Keratinocyte (primary cell): ENCODE data around the gene KIF26A. TPM values are rescaled to one million over a fixed set of nuclear protein-coding genes. Genes with fewer than 3 reads are reported as not detected.

Experiments
- DNase-seq: peaks from one replicate; pipeline ENCODE4 v3.0.0-alpha.2; 2011; ENCODE audit warnings: low read depth, missing footprints, low spot score
- FAIRE-seq: peaks from 2 replicates; lab custom pipeline; 2011; peaks lifted over from hg19 to GRCh38; lab: Jason Lieb, UNC
- H2AFZ ChIP-seq: 2 replicates; pipeline ENCODE4 v1.6.0; 2012; ENCODE audit warnings: low read length, control low read depth, inconsistent platforms; ENCODE audit not compliant: control insufficient read depth
- H3K27ac ChIP-seq: 2 replicates; pipeline ENCODE4 v1.5.1; 2011; ENCODE audit warnings: low read length; ENCODE audit not compliant: control insufficient read depth, insufficient read depth
- H3K27me3 ChIP-seq: 3 replicates; pipeline ENCODE4 v1.6.0; 2011; ENCODE audit warnings: low read length; ENCODE audit not compliant: control insufficient read depth, insufficient read depth; ENCODE audit errors: extremely low read depth
- H3K36me3 ChIP-seq, 2 experiments: 2 replicates in 1 of 2; 3 replicates in 1 of 2; pipeline ENCODE4 v1.5.1; 2011; ENCODE audit warnings: low read length in 2 of 2, mild to moderate bottlenecking in 1 of 2; ENCODE audit not compliant: control insufficient read depth in 2 of 2, insufficient read depth in 2 of 2; ENCODE audit errors: extremely low read depth in 1 of 2
- H3K4me1 ChIP-seq: 3 replicates; pipeline ENCODE4 v1.5.1; 2011; ENCODE audit warnings: low read length; ENCODE audit not compliant: control insufficient read depth, insufficient read depth; ENCODE audit errors: extremely low read depth
- H3K4me2 ChIP-seq: 3 replicates; pipeline ENCODE4 v1.6.0; 2011; ENCODE audit warnings: low read depth, low read length; ENCODE audit not compliant: control insufficient read depth, insufficient read depth; ENCODE audit errors: extremely low read depth
- H3K4me3 ChIP-seq, 3 experiments: fragments of 200-600 bp in 1 of 3; sonication (generic) in 1 of 3; 2 replicates in 2 of 3; 3 replicates in 1 of 3; pipeline ENCODE4 v1.5.1; 2011 to 2016; ENCODE audit warnings: low read length in 3 of 3, mild to moderate bottlenecking in 3 of 3, control low read depth in 2 of 3, inconsistent platforms in 1 of 3, low read depth in 1 of 3, mixed read lengths in 1 of 3, mixed run types in 1 of 3, moderate library complexity in 1 of 3; ENCODE audit not compliant: control insufficient read depth in 2 of 3, insufficient read depth in 2 of 3; ENCODE audit errors: extremely low read depth in 1 of 3
- H3K79me2 ChIP-seq: 2 replicates; pipeline ENCODE4 v1.6.0; 2012; ENCODE audit warnings: low read length; ENCODE audit not compliant: control insufficient read depth, insufficient read depth
- H3K9ac ChIP-seq: 3 replicates; pipeline ENCODE4 v1.6.0; 2011; ENCODE audit warnings: low read length; ENCODE audit not compliant: control insufficient read depth, insufficient read depth; ENCODE audit errors: extremely low read depth
- H3K9me1 ChIP-seq: 3 replicates; pipeline ENCODE4 v1.6.0; 2011; ENCODE audit warnings: low read length; ENCODE audit not compliant: control insufficient read depth, insufficient read depth; ENCODE audit errors: extremely low read depth
- H3K9me3 ChIP-seq: 2 replicates; pipeline ENCODE4 v1.5.1; 2012; ENCODE audit warnings: low read depth, low read length; ENCODE audit not compliant: control insufficient read depth
- H4K20me1 ChIP-seq: 3 replicates; pipeline ENCODE4 v1.6.0; 2011; ENCODE audit warnings: low read length; ENCODE audit not compliant: control insufficient read depth, insufficient read depth; ENCODE audit errors: extremely low read depth
- EZH2 ChIP-seq: IDR thresholded peaks from one replicate; pipeline ENCODE4 v1.6.1; 2012; ENCODE audit warnings: inconsistent platforms, mild to moderate bottlenecking, low read length, moderate library complexity
- dilution Hi-C: fragments of 300-500 bp; cut with MboI; formaldehyde crosslinking; loops from one replicate; pipeline ENCODE4 v1.7.0; 2020; ENCODE audit warnings: low sequenced_read_pairs; ENCODE audit not compliant: extremely low pct_ligation_motif_present
- polyA plus RNA-seq, 5 experiments: library from polyadenylated mRNA; depleted of rRNA in 3 of 5; stranded (reverse) in 3 of 5; stranded (forward) in 1 of 5; unstranded in 1 of 5; fragments of >200 nt; gene quantifications; 1 replicate in 1 of 5; 2 replicates in 3 of 5; 3 replicates in 1 of 5; pipeline versions ENCODE4 v1.2.1 to v1.2.3, GENCODE V29; 2011 to 2012; ENCODE audit warnings: missing spikeins in 2 of 5, low read depth in 1 of 5, low replicate concordance in 1 of 5
- TF ChIP-seq, protein P1 (sequence below), 3 experiments: IDR thresholded peaks in 1 of 3; conservative IDR thresholded peaks in 1 of 3; optimal IDR thresholded peaks in 1 of 3; 2 replicates in 2 of 3; 3 replicates in 1 of 3; pipeline versions ENCODE3 to v1.5.1; 2011; ENCODE audit warnings: low read length in 3 of 3, mild to moderate bottlenecking in 3 of 3, moderate library complexity in 2 of 3, control low read depth in 1 of 3, inconsistent platforms in 1 of 3; ENCODE audit not compliant: insufficient read depth in 2 of 3; ENCODE audit errors: extremely low read depth in 1 of 3

Gene KIF26A
- polyA plus RNA-seq, 1 donor (not counting 4 experiments of a cell fraction or from before 2014, with no cell fraction given) = 0.07 TPM

DNA sequence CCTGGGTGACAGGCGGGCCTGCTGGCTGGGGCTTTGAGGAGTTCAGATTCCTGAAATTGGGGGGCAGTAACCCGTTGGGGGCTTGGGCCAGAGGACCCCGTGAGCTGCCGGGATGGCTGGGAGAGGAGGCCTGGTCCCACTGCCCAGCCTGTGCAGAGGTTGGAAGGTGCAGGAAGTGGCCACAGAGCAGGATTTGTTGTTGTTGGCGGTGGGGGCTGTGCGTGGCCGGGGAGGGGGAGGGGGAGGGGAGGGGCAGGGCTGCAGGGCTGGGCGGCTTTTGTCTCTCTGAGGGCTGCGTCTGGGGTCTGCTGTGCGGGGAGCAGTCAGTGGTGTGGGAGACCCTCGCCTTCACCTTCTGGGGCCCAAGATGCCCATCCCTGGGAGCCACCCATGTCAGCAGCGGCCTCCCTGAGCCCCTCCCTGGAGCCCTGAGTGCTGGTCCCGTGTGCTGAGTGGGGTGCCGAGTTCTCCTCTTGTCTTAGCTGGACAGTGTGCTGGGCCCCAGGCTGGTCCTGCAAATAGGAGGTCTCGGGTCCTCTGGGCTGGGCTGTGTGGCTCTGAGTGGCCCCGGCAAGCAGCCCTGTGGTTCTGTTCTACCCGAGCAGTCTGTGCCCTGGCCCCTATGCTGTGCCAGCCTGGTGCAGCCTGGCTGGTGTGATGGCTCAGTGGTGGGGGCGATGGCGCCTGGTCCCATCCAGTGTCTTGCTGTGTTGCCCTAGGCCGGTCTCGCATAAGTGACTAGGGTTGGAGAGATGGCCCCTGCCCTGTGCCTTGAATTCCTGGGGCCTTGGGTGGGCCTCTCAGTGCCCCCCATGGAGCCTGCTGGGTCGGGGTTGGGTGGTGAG is 10.3 kb downstream of the KIF26A start:
- Histone ChIP-seq H3K4me1 (no peaks in the 10 kb centered on the region), H3K36me3 (no peaks in the 10 kb centered on the region), H3K79me2 (no peaks in the 10 kb centered on the region), H3K27ac (no peak overlapping the region), H3K4me2 (no peak overlapping the region), H3K27me3 (no peaks in the 10 kb centered on the region), H4K20me1 (no peaks in the 10 kb centered on the region), H2AFZ (no peak overlapping the region), H3K9me1 (no peaks in the 10 kb centered on the region), H3K9ac (no peak overlapping the region), H3K4me3 (no peak overlapping the region), H3K9me3 (no peaks in the 10 kb centered on the region)
- dilution Hi-C loops = loop anchor here (25.0 kb wide), 1 partner anchor 111 kb away; no protein-coding TSS in a partner anchor
- no peak for FAIRE-seq
- DNase-seq = no peak
- no peak for TF ChIP-seq EZH2
- TF ChIP-seq, protein P1, sequence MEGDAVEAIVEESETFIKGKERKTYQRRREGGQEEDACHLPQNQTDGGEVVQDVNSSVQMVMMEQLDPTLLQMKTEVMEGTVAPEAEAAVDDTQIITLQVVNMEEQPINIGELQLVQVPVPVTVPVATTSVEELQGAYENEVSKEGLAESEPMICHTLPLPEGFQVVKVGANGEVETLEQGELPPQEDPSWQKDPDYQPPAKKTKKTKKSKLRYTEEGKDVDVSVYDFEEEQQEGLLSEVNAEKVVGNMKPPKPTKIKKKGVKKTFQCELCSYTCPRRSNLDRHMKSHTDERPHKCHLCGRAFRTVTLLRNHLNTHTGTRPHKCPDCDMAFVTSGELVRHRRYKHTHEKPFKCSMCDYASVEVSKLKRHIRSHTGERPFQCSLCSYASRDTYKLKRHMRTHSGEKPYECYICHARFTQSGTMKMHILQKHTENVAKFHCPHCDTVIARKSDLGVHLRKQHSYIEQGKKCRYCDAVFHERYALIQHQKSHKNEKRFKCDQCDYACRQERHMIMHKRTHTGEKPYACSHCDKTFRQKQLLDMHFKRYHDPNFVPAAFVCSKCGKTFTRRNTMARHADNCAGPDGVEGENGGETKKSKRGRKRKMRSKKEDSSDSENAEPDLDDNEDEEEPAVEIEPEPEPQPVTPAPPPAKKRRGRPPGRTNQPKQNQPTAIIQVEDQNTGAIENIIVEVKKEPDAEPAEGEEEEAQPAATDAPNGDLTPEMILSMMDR (optimal IDR thresholded peaks at IDR 0.05 in 1 of 3, IDR thresholded peaks at IDR 0.05 in 1 of 3, conservative IDR thresholded peaks at IDR 0.05 in 1 of 3; ENCODE audit: extremely low read depth in 1 of 3, insufficient read depth in 2 of 3, low read length in 3 of 3) = no peak

DNA sequence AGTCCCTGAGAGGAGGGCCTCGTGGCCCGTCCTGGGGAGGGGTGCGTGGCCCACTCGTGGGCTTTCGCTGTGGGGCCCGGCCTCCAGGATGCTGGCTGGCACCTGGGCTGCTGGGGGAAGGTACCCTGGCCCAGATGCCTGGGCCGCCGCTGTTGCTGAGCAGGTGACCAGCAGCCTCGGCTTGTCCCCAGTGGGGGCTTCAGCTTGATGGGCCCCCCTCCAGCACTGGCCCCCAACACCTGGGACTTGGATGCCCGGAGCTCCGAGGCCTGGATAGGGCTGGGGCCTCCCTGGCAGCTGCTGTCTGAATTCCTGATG is 10.8 kb downstream of the KIF26A start:
- Histone ChIP-seq H4K20me1 (no peaks in the 10 kb centered on the region), H3K4me3 (no peak overlapping the region), H3K27ac (no peak overlapping the region), H3K4me2 (no peak overlapping the region), H3K36me3 (no peaks in the 10 kb centered on the region), H3K9me3 (no peaks in the 10 kb centered on the region), H3K9ac (no peak overlapping the region), H3K79me2 (no peaks in the 10 kb centered on the region), H3K4me1 (no peaks in the 10 kb centered on the region), H2AFZ (no peak overlapping the region), H3K9me1 (no peaks in the 10 kb centered on the region), H3K27me3 (no peaks in the 10 kb centered on the region)
- no peak for FAIRE-seq
- dilution Hi-C loops = loop anchor here (25.0 kb wide), 1 partner anchor 112 kb away; no protein-coding TSS in a partner anchor
- no peak for TF ChIP-seq EZH2
- TF ChIP-seq, protein P1 (optimal IDR thresholded peaks at IDR 0.05 in 1 of 3, IDR thresholded peaks at IDR 0.05 in 1 of 3, conservative IDR thresholded peaks at IDR 0.05 in 1 of 3; ENCODE audit: extremely low read depth in 1 of 3, insufficient read depth in 2 of 3, low read length in 3 of 3) = no peak
- DNase-seq = no peak
